HepG2 (cell line): Measurements from ENCODE around the gene ENDOD1. TPM values are rescaled to one million over a fixed set of nuclear protein-coding genes. Genes with fewer than 3 reads are reported as not detected.

Experiments
- AHR ChIP-seq: IDR thresholded peaks from 2 replicates; pipeline ENCODE4 v1.6.1; 2018; ENCODE audit warnings: missing genetic modification reagents, missing compliant biosample characterization
- EHMT2 ChIP-seq: fragments of 200-600 bp; sonication (generic); IDR thresholded peaks from 2 replicates; pipeline ENCODE4 v1.7.0; 2017; ENCODE audit warnings: antibody characterized with exemption, low read depth, low read length, borderline replicate concordance
- HCFC1 ChIP-seq: fragments of 150-350 bp; IDR thresholded peaks from 2 replicates; pipeline ENCODE4 v1.6.1; 2014; ENCODE audit warnings: low read depth, low read length
- NR2F2 ChIP-seq: IDR thresholded peaks from 2 replicates; pipeline ENCODE4 v1.6.1; 2012; ENCODE audit warnings: low read depth, inconsistent platforms, borderline replicate concordance
- THAP11 ChIP-seq: IDR thresholded peaks from 2 replicates; pipeline ENCODE4 v1.6.1; 2016; ENCODE audit warnings: missing biosample characterization, missing genetic modification reagents
- ZNF329 ChIP-seq: sonication (generic); formaldehyde crosslinking; IDR thresholded peaks from 2 replicates; pipeline ENCODE4 v1.9.0; 2021; ENCODE audit warnings: low read depth, mild to moderate bottlenecking, missing genetic modification reagents
- ZNF496 ChIP-seq: sonication (generic); formaldehyde crosslinking; IDR thresholded peaks from 2 replicates; pipeline ENCODE4 v1.8.1; 2023; ENCODE audit warnings: mild to moderate bottlenecking, moderate library complexity, missing genetic modification reagents; ENCODE audit not compliant: insufficient replicate concordance
- ZNF572 ChIP-seq: sonication (generic); formaldehyde crosslinking; IDR thresholded peaks from 2 replicates; pipeline ENCODE4 v1.5.1; 2020; ENCODE audit warnings: mild to moderate bottlenecking, missing genetic modification reagents
- ZSCAN29 ChIP-seq: sonication (generic); formaldehyde crosslinking; conservative IDR thresholded peaks from 2 replicates; pipeline ENCODE4 v1.4.0; 2020; ENCODE audit warnings: mild to moderate bottlenecking, missing genetic modification reagents
- polyA plus RNA-seq, 8 experiments: library from polyadenylated mRNA; depleted of rRNA in 3 of 8; stranded (reverse) in 7 of 8; unstranded in 1 of 8; fragments of >200 nt; fragmentation: Illumina TruSeq in 4 of 8; extraction: Trizol in 4 of 8; gene quantifications; 2 replicates each; pipeline versions ENCODE4 v1.2.1 to v1.2.3, GENCODE V29; 2011 to 2016; ENCODE audit warnings: low read depth in 4 of 8, missing spikeins in 1 of 8, mixed read lengths in 1 of 8; ENCODE audit not compliant: insufficient read depth in 1 of 8
- total RNA-seq, 5 experiments: library from RNA; depleted of rRNA; stranded (reverse); fragments of >200 nt; fragmentation: Illumina TruSeq; extraction: Trizol; gene quantifications; 2 replicates each; pipeline ENCODE4 v1.2.3, GENCODE V29; 2016; ENCODE audit warnings: low read depth in 1 of 5
- TF ChIP-seq, protein P1 (sequence below): sonication (generic); formaldehyde crosslinking; IDR thresholded peaks from 2 replicates; pipeline ENCODE4 v1.9.0; 2021; ENCODE audit warnings: missing genetic modification reagents, mild to moderate bottlenecking, borderline replicate concordance
- TF ChIP-seq, protein P2 (sequence below): IDR thresholded peaks from 2 replicates; pipeline ENCODE4 v1.6.1; 2016; ENCODE audit warnings: missing compliant biosample characterization, missing genetic modification reagents, borderline replicate concordance
- TF ChIP-seq, protein P3 (sequence below): sonication (generic); formaldehyde crosslinking; IDR thresholded peaks from 2 replicates; pipeline ENCODE4 v1.4.0; 2020; ENCODE audit warnings: missing genetic modification reagents
- TF ChIP-seq, protein P4 (sequence below): sonication (generic); formaldehyde crosslinking; IDR thresholded peaks from 2 replicates; pipeline ENCODE4 v1.4.0; 2020; ENCODE audit warnings: missing genetic modification reagents
- TF ChIP-seq, protein P5 (sequence below): sonication (generic); formaldehyde crosslinking; IDR thresholded peaks from 2 replicates; pipeline ENCODE4 v1.5.1; 2020; ENCODE audit warnings: missing genetic modification reagents, mild to moderate bottlenecking, borderline replicate concordance

Gene ENDOD1
- total and polyA plus RNA-seq, 2 of the 13 experiments (the other 11 are each of a cell fraction or from before 2014, with no cell fraction given): 2.0 to 6.8 TPM

DNA sequence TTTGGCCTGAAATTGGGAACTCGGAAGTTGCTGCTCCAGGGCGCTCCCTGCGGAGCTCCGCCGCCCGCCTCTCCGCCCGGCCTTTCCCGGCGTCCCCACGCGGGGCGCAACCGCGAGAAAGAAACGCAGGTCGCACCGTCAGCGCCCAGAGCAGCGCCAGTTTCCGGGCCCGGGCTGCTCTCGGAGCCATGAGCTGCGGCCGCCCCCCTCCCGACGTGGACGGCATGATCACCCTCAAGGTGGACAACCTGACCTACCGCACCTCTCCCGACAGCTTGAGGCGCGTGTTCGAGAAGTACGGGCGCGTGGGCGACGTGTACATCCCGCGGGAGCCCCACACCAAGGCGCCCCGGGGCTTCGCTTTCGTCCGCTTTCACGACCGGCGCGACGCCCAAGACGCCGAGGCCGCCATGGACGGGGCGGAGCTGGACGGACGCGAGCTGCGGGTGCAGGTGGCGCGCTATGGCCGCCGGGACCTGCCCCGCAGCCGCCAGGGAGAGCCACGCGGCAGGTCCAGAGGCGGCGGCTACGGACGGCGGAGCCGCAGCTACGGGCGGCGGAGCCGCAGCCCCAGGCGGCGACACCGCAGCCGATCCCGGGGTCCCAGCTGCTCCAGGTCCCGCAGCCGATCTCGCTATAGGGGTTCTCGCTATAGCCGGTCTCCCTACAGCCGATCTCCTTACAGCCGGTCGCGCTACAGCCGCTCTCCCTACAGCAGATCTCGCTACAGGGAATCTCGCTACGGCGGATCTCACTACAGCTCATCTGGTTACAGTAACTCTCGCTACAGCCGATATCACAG lies 22.4 kb upstream of the ENDOD1 start (continued):
- TF ChIP-seq, protein P1, sequence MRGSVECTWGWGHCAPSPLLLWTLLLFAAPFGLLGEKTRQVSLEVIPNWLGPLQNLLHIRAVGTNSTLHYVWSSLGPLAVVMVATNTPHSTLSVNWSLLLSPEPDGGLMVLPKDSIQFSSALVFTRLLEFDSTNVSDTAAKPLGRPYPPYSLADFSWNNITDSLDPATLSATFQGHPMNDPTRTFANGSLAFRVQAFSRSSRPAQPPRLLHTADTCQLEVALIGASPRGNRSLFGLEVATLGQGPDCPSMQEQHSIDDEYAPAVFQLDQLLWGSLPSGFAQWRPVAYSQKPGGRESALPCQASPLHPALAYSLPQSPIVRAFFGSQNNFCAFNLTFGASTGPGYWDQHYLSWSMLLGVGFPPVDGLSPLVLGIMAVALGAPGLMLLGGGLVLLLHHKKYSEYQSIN: no peak
- no peak for TF ChIP-seq THAP11 (CRISPR knock-in tag)
- no peak for TF ChIP-seq ZNF572 (CRISPR knock-in tag)
- TF ChIP-seq, protein P2, sequence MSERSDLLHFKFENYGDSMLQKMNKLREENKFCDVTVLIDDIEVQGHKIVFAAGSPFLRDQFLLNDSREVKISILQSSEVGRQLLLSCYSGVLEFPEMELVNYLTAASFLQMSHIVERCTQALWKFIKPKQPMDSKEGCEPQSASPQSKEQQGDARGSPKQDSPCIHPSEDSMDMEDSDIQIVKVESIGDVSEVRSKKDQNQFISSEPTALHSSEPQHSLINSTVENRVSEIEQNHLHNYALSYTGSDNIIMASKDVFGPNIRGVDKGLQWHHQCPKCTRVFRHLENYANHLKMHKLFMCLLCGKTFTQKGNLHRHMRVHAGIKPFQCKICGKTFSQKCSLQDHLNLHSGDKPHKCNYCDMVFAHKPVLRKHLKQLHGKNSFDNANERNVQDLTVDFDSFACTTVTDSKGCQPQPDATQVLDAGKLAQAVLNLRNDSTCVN: no peak; the same call in 1 of the 2 replicates
- TF ChIP-seq, protein P3, sequence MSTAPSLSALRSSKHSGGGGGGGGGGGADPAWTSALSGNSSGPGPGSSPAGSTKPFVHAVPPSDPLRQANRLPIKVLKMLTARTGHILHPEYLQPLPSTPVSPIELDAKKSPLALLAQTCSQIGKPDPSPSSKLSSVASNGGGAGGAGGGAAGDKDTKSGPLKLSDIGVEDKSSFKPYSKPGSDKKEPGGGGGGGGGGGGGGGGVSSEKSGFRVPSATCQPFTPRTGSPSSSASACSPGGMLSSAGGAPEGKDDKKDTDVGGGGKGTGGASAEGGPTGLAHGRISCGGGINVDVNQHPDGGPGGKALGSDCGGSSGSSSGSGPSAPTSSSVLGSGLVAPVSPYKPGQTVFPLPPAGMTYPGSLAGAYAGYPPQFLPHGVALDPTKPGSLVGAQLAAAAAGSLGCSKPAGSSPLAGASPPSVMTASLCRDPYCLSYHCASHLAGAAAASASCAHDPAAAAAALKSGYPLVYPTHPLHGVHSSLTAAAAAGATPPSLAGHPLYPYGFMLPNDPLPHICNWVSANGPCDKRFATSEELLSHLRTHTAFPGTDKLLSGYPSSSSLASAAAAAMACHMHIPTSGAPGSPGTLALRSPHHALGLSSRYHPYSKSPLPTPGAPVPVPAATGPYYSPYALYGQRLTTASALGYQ: no peak
- TF ChIP-seq HCFC1: no peak; the same call in 1 of the 2 replicates
- no peak for TF ChIP-seq ZNF496
- peak; percentile 45; the same call in 1 of the 2 replicates for TF ChIP-seq AHR (CRISPR knock-in tag)
- TF ChIP-seq ZSCAN29: no peak
- TF ChIP-seq EHMT2: no peak
- TF ChIP-seq, protein P4, sequence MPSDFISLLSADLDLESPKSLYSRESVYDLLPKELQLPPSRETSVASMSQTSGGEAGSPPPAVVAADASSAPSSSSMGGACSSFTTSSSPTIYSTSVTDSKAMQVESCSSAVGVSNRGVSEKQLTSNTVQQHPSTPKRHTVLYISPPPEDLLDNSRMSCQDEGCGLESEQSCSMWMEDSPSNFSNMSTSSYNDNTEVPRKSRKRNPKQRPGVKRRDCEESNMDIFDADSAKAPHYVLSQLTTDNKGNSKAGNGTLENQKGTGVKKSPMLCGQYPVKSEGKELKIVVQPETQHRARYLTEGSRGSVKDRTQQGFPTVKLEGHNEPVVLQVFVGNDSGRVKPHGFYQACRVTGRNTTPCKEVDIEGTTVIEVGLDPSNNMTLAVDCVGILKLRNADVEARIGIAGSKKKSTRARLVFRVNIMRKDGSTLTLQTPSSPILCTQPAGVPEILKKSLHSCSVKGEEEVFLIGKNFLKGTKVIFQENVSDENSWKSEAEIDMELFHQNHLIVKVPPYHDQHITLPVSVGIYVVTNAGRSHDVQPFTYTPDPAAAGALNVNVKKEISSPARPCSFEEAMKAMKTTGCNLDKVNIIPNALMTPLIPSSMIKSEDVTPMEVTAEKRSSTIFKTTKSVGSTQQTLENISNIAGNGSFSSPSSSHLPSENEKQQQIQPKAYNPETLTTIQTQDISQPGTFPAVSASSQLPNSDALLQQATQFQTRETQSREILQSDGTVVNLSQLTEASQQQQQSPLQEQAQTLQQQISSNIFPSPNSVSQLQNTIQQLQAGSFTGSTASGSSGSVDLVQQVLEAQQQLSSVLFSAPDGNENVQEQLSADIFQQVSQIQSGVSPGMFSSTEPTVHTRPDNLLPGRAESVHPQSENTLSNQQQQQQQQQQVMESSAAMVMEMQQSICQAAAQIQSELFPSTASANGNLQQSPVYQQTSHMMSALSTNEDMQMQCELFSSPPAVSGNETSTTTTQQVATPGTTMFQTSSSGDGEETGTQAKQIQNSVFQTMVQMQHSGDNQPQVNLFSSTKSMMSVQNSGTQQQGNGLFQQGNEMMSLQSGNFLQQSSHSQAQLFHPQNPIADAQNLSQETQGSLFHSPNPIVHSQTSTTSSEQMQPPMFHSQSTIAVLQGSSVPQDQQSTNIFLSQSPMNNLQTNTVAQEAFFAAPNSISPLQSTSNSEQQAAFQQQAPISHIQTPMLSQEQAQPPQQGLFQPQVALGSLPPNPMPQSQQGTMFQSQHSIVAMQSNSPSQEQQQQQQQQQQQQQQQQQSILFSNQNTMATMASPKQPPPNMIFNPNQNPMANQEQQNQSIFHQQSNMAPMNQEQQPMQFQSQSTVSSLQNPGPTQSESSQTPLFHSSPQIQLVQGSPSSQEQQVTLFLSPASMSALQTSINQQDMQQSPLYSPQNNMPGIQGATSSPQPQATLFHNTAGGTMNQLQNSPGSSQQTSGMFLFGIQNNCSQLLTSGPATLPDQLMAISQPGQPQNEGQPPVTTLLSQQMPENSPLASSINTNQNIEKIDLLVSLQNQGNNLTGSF (CRISPR knock-in tag): 0 out of 2 replicates have a peak, but pooled peaks have one; percentile 13
- no peak for TF ChIP-seq NR2F2
- TF ChIP-seq, protein P5, sequence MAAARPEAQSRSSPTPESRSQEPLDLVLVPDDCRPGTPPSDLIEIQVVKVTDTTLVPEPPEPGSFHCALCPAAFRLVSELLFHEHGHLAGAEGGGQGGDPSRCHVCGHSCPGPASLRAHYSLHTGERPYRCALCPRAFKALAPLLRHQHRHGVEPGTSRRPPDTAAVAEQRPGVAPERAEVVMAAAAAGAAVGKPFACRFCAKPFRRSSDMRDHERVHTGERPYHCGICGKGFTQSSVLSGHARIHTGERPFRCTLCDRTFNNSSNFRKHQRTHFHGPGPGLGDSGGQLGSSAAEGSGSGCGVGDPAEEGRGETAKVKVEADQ (CRISPR knock-in tag): 0 out of 2 replicates have a peak, but pooled peaks have one; percentile 61
- no peak; the same call in 1 of the 2 replicates for TF ChIP-seq ZNF329
